ENCODE measurements around the gene ZNF774.
A peak's percentile ranks its signal among the peaks of the same experiment; 100 is the strongest.
"Not testable (repeated sequence)": the region's sequence is repeated elsewhere in the genome, so short reads cannot be mapped to it uniquely, and the experiment has no call there.

The ZNF774 gene

GRCh38 chr15:90352107-90352893, at the start of gene ZNF774:
Gene ZNF774 (plus strand): TSS chr15:90352284. CDS start chr15:90354661, 2,377 bp downstream.
- peak; percentile 92 for DNase-seq

- not testable (repeated sequence) for DNase-seq
These were observed 46.7 kb upstream of the ZNF774 start for GRCh38 chr15:90305355-90305754.

GRCh38 chr15:90305932-90306331, 46.2 kb upstream of the ZNF774 start:
- DNase-seq, result no peak

- no peak for DNase-seq
These were observed 45.5 kb upstream of the ZNF774 start for GRCh38 chr15:90306560-90306959.

- no peak for DNase-seq
These were observed 44.4 kb upstream of the ZNF774 start for GRCh38 chr15:90307661-90308060.

DNA sequence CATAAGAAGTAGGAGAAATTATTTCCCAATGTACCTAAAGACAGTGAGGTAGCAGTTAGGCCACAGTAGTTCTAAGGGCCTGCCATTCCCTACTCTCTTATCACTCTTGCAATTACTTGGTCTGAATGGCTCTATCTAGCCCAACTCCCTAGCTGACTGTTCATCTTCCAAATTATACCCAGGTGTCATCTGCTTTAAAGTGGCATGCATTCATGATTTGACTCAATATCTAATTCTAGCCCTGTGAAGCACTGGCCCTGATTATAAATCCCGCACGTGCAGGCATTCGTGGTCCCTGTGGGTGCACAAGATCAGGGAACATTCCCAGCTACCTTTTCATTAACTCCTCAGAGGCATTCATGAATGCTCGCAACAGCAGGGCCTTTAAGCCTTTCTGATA, 43.1 kb upstream of the ZNF774 start:
- DNase-seq, result no peak

GRCh38 chr15:90315278-90315982, 36.7 kb upstream of the ZNF774 start:
- DNase-seq, result no peak

DNA sequence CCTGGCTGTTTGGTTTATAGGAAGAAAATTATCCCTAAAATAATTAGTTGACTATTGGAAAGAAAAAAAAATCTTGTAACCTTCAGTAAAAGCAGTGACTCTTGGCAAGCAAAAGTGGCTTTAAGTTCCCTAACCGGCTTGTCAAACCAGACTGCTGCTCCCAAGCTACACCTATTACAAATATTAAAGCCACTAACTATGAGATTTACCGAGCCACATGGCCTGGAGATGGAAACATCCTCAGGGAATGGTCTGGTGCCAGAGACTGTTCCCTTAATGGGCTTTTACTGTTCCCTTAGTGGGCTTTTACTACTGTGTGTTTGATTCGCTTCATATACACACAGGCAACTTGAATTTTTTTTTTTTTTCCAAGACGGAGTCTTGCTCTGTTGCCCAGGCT, 35.9 kb upstream of the ZNF774 start:
- DNase-seq, result no peak

- DNase-seq, result no peak
These were observed 33.5 kb upstream of the ZNF774 start for GRCh38 chr15:90318591-90318990.

DNA sequence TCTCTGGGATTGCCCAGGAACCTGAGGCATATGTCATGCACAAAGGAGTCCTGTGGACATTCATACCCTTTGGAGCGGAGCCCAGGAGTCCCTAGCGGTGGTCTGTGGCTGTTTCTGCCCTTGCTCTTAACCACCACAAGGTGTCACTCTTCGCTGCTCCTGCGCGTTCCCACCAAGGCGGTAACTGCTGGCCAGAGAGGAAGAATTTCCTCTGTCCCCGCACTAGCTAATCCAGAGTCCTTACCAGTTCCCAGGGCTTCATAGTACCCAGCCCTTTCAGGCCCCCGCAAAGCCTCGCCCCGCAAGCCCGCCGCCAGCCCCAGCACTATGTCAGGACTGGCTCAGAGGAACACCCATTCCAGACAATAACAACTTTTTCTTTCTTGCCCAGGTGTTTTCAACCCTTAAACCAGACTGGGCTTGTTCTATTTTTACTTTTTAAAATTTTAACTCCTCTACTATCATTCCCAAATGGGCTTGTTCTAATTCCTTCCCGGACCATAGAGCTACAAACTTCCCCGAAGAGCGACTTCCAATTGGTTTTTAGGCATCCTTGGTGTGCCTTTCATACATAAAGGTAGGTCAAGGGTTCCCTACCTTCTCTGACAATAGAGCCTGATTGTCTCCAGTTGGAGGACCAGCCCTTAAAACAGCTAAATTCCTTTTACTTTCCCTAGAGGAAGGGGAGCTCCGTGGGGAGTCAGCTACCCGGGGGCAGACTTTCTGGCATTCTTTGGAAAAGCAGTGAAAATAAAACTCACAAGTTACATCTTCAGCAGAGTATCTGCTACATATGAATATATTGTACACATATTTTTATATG, 31.8 kb upstream of the ZNF774 start:
- peak; percentile 78 for DNase-seq

- DNase-seq, result no peak
These were observed 31.2 kb upstream of the ZNF774 start for GRCh38 chr15:90320885-90321278.

DNA sequence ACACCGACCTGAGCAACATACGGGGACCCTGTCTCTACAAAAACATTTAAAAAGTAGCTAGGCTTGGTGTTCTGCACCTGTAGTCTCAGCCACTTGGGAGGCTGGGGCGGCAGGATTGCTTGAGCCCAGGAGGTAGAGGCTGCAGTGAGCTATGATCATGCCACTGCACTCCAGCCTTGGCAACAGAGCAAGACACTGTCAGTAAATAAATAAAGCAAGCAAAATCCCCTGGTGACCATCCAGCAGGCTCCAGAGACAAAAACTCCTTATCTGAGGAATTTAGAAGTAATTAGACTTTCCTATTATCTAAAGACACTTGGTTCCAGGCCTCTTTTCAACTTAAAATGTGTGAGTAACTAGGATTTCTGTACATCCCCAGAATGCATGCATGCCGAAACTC, 29.5 kb upstream of the ZNF774 start:
- no peak for DNase-seq

GRCh38 chr15:90325726-90326125, 26.4 kb upstream of the ZNF774 start:
- no peak for DNase-seq

DNA sequence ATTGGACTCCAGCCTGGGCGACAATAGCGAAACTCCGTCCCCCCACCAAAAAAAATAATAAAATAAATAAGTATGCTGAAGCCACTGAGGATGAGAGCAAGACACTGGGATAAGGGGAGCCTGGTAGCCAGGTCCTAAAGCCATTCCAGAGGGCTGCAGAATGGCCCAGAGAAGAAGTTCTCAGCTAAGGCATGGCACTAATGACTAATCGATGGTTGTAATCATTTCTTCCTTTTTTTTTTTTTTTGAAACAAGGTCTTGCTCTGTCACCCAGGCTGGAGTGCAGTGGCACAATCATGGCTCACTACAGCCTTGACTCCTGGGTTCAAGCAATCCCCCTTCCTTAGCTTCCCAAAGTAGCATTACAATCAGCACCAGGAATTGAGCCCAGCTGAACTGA, 25.6 kb upstream of the ZNF774 start:
- DNase-seq, result no peak

DNA sequence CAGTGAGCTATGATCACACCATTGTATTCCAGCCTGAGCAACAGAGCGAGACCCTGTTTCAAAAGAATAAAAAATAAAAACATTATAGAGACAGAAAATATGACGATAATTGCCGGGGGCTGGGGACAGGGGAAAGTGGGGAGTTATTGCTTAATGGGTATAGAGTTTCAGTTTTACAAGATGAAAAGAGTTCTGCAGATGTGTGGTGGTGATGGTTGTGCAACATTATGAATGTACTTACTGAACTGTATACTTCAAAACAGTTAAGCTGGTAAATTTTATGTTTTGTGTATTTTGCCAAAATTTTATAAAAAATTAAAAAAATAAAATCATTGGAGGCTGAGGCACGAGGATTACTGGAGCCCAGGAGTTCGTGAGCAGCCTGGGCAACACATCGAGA, 24.8 kb upstream of the ZNF774 start:
- DNase-seq, result no peak

DNA sequence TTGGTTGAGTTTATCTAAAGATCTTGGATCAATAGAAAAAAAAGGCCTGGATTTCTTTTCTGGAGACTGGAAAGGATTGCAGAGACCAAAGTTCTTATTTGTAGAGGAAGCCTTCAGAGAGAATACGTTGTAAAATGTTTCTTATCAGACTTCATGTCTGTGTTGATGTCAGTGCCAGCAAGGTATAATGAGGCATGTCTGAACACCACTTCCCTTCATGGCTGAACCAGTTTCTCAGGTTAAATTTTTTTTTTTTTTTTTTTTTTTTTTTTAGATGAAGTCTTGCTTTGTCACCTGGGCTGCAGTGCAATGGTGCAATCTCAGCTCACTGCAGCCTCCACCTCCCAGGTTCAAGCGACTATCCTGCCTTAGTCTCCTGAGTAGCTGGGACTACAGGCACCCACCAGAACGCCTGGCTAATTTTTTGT, 17.8 kb upstream of the ZNF774 start:
- no peak for DNase-seq

GRCh38 chr15:90336705-90337141, 15.4 kb upstream of the ZNF774 start:
- DNase-seq, result peak; percentile 40

DNA sequence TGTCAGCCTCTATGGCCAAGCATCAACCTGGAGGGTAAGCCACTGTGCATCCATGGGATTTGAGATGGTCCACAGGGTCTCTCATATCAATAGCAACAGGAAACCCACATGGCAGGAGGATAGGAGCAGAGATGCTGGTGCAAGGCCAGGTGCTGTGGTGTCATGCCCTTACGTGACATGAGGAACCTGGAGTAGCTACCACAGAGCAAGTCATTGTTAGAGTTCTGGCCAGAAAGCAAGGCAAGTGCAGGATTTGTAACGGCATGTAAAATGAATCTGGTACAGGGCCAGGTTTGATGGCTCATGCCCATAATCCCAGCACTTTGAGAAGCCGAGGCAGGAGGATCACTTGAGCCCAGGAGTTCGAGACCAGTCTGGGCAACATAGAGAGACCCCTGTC, 14.8 kb upstream of the ZNF774 start:
- no peak for DNase-seq

GRCh38 chr15:90338532-90338931, 13.6 kb upstream of the ZNF774 start:
- DNase-seq, result no peak

DNA sequence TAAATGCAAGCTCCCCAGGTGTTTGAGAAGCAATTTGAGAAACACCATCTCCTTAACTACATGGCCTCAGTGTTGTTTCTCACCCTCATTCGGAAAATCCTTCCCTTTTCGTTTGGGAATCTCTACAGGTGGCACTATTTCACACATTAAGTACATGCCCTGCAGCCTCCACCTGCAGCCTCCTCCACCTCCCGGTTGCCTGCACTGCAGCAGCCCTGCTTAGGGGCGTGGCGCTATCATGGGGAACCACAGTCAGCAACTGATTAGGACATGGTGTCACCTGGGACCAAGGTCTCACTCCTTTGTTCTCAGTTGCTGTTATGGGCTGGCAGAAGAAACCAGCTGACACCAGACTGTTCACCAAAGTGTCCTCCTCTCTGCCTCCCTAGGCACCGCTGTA, 11.7 kb upstream of the ZNF774 start:
- no peak for DNase-seq

DNA sequence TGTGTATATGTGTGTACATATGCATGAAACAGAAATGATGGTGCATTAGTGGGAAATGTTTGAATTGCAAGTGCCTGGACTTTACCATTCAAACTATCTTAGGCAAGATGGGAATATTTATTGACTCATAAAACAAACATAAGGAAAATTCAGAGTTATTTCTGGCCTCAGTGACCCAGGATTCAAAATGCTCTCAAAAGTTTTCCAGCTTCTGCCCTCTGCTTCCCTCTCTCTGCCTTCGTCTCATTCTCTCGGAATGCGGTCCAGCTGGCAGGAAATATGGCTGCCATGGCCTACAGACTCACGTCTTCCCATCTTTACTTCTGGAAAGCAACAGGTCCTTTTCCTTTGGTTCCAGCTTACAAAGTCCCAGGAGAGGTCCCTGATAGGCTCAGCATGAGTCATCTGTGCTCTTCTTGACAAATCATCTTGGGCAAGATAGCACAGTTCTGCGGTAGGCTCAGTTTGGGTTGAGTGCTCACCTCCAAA, 8.7 kb upstream of the ZNF774 start:
- no peak for DNase-seq

GRCh38 chr15:90344662-90345061, 7.4 kb upstream of the ZNF774 start:
- DNase-seq, result no peak

DNA sequence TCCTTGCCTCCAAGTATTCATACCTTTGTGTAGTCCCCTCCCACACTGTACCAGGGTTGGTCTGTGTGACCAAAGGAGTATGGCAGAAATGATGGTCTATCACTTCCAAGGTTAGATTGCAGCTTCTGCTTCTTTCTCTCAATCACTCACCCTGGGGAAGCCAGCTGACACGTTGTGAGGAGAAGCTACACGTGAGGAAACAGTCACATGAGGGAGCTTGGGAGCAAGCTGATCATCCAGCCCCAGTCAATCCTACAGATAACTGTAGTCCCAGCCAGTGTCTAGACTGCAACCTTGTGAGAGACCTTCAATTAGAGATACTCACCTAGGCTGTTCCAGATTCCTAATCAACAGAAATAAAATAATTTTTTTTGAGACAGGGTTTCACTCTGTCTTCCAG, 6.2 kb upstream of the ZNF774 start:
- DNase-seq, result no peak
